Breast epithelium (tissue), 4 donors: ENCODE measurements around the gene MLC1. TPM values are rescaled to one million over a fixed set of nuclear protein-coding genes. Genes with fewer than 3 reads are reported as not detected.

ENCODE experiments used
- DNase-seq, 2 donors: peaks; one replicate each; pipeline ENCODE4 v3.0.0-alpha.2; 2019; ENCODE audit warnings: low spot score in 2 of 2
- H3K27ac ChIP-seq, 2 donors: fragments of 200-600 bp; sonication (generic) in 1 of 2; one replicate each; pipeline ENCODE4 v1.5.1; 2016 to 2019; ENCODE audit warnings: mild to moderate bottlenecking in 1 of 2
- H3K27me3 ChIP-seq, 2 donors: fragments of 200-600 bp; sonication (generic) in 1 of 2; one replicate each; pipeline versions ENCODE4 v1.5.1 to v1.6.0; 2017 to 2019; ENCODE audit warnings: control low read depth in 1 of 2, mild to moderate bottlenecking in 1 of 2
- H3K36me3 ChIP-seq: fragments of 200-600 bp; one replicate; pipeline ENCODE4 v1.5.1; 2019
- H3K4me1 ChIP-seq, 2 donors: fragments of 200-600 bp; sonication (generic); one replicate each; pipeline ENCODE4 v1.5.1; 2016 to 2019; ENCODE audit warnings: control low read depth in 1 of 2
- H3K4me3 ChIP-seq, 3 donors: fragments of 200-600 bp; sonication (generic); 1 replicate in 2 of 3; 2 replicates in 1 of 3; pipeline ENCODE4 v1.5.1; 2016 to 2019; ENCODE audit warnings: mild to moderate bottlenecking in 3 of 3, moderate library complexity in 2 of 3
- H3K9me3 ChIP-seq, 2 donors: fragments of 200-600 bp; sonication (generic) in 1 of 2; one replicate each; pipeline ENCODE4 v1.5.1; 2016 to 2019; ENCODE audit warnings: control low read depth in 1 of 2
- CTCF ChIP-seq, 3 donors: fragments of 450-650 bp; IDR thresholded peaks; one replicate each; pipeline ENCODE4 v1.5.1; 2016 to 2017; ENCODE audit warnings: antibody characterized with exemption in 3 of 3, mild to moderate bottlenecking in 3 of 3, moderate library complexity in 3 of 3
- POLR2A ChIP-seq: fragments of 450-650 bp; IDR thresholded peaks from one replicate; pipeline ENCODE4 v1.6.1; 2016; ENCODE audit warnings: antibody characterized with exemption, mild to moderate bottlenecking, moderate library complexity
- POLR2AphosphoS5 ChIP-seq, 3 donors: sonication (generic); formaldehyde crosslinking; IDR thresholded peaks; one replicate each; pipeline ENCODE4 v1.6.1; 2017; ENCODE audit warnings: antibody characterized with exemption in 3 of 3
- intact Hi-C: fragments of 100-400 bp; cut with DNase I; formaldehyde crosslinking; loops from one replicate; pipeline ENCODE4 v1.15.1; 2023; ENCODE audit warnings: low total_unique reads
- total RNA-seq, 3 donors: library from RNA; depleted of rRNA; stranded (reverse); fragments of >200 nt; gene quantifications; one replicate each; pipeline ENCODE4 v1.1.0, GENCODE V29; 2016

MLC1 gene
- total RNA-seq, 3 donors from 2014 or later: 0.15 TPM; not detected in 2

GRCh38 chr22:50082961-50083461, 2.2 kb downstream of the MLC1 start:
- TF ChIP-seq POLR2AphosphoS5 (IDR thresholded peaks at IDR 0.05): no peak
- TF ChIP-seq POLR2A: no peak
- no peak for TF ChIP-seq CTCF (IDR thresholded peaks at IDR 0.05)
- intact Hi-C loops: no loop called here
- DNase-seq: no peak
- no peaks in the 10 kb centered on the region for H3K9me3 ChIP-seq
- peaks cover 0 to 50% of the 10 kb centered on the region in 2 donors for H3K27me3 ChIP-seq
- no peak overlapping the region for H3K27ac ChIP-seq
- no peaks in the 10 kb centered on the region for H3K36me3 ChIP-seq
- peak overlapping the region in 1 of 3 donors; percentile 7 for H3K4me3 ChIP-seq
- H3K4me1 ChIP-seq: no peaks in the 10 kb centered on the region

- Histone ChIP-seq H3K27me3 (peaks cover 0 to 42% of the 10 kb centered on the region in 2 donors), H3K4me1 (no peaks in the 10 kb centered on the region), H3K27ac (no peak overlapping the region), H3K4me3 (no peak overlapping the region), H3K9me3 (no peaks in the 10 kb centered on the region), H3K36me3 (no peaks in the 10 kb centered on the region)
- DNase-seq: no peak
- intact Hi-C loops: no loop called here
- TF ChIP-seq CTCF (IDR thresholded peaks at IDR 0.05): no peak
These were observed 3.0 kb downstream of the MLC1 start for GRCh38 chr22:50082197-50082715.

- intact Hi-C loops: no loop called here
- TF ChIP-seq POLR2A (no peak), POLR2AphosphoS5 (IDR thresholded peaks at IDR 0.05) (no peak), CTCF (IDR thresholded peaks at IDR 0.05) (no peak)
- Histone ChIP-seq H3K4me3 (no peak overlapping the region), H3K4me1 (no peaks in the 10 kb centered on the region), H3K27ac (no peak overlapping the region), H3K36me3 (no peaks in the 10 kb centered on the region), H3K9me3 (no peaks in the 10 kb centered on the region), H3K27me3 (peaks cover 0 to 36% of the 10 kb centered on the region in 2 donors)
- DNase-seq: no peak
These were observed 3.6 kb downstream of the MLC1 start for GRCh38 chr22:50081426-50082196.

GRCh38 chr22:50080077-50080465, 5.2 kb downstream of the MLC1 start:
- TF ChIP-seq CTCF (IDR thresholded peaks at IDR 0.05) (no peak), POLR2AphosphoS5 (IDR thresholded peaks at IDR 0.05) (no peak), POLR2A (no peak)
- H3K4me1 ChIP-seq: no peaks in the 10 kb centered on the region
- no peaks in the 10 kb centered on the region for H3K36me3 ChIP-seq
- intact Hi-C loops: no loop called here
- no peaks in the 10 kb centered on the region for H3K9me3 ChIP-seq
- DNase-seq: no peak
- H3K27ac ChIP-seq: no peak overlapping the region
- peaks cover 0 to 36% of the 10 kb centered on the region in 2 donors for H3K27me3 ChIP-seq
- H3K4me3 ChIP-seq: no peak overlapping the region

GRCh38 chr22:50078761-50079160, 6.5 kb downstream of the MLC1 start:
- no peak for DNase-seq
- intact Hi-C loops: no loop called here
- H3K27ac ChIP-seq: no peak overlapping the region
- H3K36me3 ChIP-seq: no peaks in the 10 kb centered on the region
- no peaks in the 10 kb centered on the region for H3K9me3 ChIP-seq
- TF ChIP-seq CTCF (IDR thresholded peaks at IDR 0.05) (no peak), POLR2A (no peak), POLR2AphosphoS5 (IDR thresholded peaks at IDR 0.05) (no peak)
- no peak overlapping the region for H3K4me3 ChIP-seq
- H3K4me1 ChIP-seq: no peaks in the 10 kb centered on the region
- H3K27me3 ChIP-seq: peaks cover 0 to 25% of the 10 kb centered on the region in 2 donors
